ENCODE measurements around the gene DOCK4.

Gene DOCK4

GRCh38 chr7:111903797-111904196 lies 302.4 kb downstream of the DOCK4 start:
- no peak for TF ChIP-seq CTCF (IDR thresholded peaks at IDR 0.05; ENCODE audit: insufficient read depth, low read depth, low read length, missing control alignments)
- no peak overlapping the region for H3K4me3 ChIP-seq (ENCODE audit: low read depth, low read length)
- DNase-seq (ENCODE audit: low read depth) = no peak

GRCh38 chr7:111903016-111903415 lies 303.2 kb downstream of the DOCK4 start:
- no peak for TF ChIP-seq CTCF (IDR thresholded peaks at IDR 0.05; ENCODE audit: insufficient read depth, low read depth, low read length, missing control alignments)
- H3K4me3 ChIP-seq (ENCODE audit: low read depth, low read length) = no peak overlapping the region
- no peak for DNase-seq (ENCODE audit: low read depth)

- no peak overlapping the region for H3K4me3 ChIP-seq (ENCODE audit: low read depth, low read length)
- no peak for TF ChIP-seq CTCF (IDR thresholded peaks at IDR 0.05; ENCODE audit: insufficient read depth, low read depth, low read length, missing control alignments)
- no peak for DNase-seq (ENCODE audit: low read depth)
Measured at GRCh38 chr7:111900283-111900682, 305.9 kb downstream of the DOCK4 start.

- no peak for DNase-seq (ENCODE audit: low read depth)
- H3K4me3 ChIP-seq (ENCODE audit: low read depth, low read length) = no peak overlapping the region
- TF ChIP-seq CTCF (IDR thresholded peaks at IDR 0.05; ENCODE audit: insufficient read depth, low read depth, low read length, missing control alignments) = no peak
Measured at GRCh38 chr7:111895049-111895448, 311.1 kb downstream of the DOCK4 start.

- no peak for TF ChIP-seq CTCF (IDR thresholded peaks at IDR 0.05; ENCODE audit: insufficient read depth, low read depth, low read length, missing control alignments)
- DNase-seq (ENCODE audit: low read depth) = no peak
- no peak overlapping the region for H3K4me3 ChIP-seq (ENCODE audit: low read depth, low read length)
Measured at GRCh38 chr7:111894518-111894917, 311.7 kb downstream of the DOCK4 start.

- TF ChIP-seq CTCF (IDR thresholded peaks at IDR 0.05; ENCODE audit: insufficient read depth, low read depth, low read length, missing control alignments) = no peak
- H3K4me3 ChIP-seq (ENCODE audit: low read depth, low read length) = no peak overlapping the region
- no peak for DNase-seq (ENCODE audit: low read depth)
Measured at GRCh38 chr7:111893190-111893589, 313.0 kb downstream of the DOCK4 start.

- no peak for DNase-seq (ENCODE audit: low read depth)
- H3K4me3 ChIP-seq (ENCODE audit: low read depth, low read length) = no peak overlapping the region
- TF ChIP-seq CTCF (IDR thresholded peaks at IDR 0.05; ENCODE audit: insufficient read depth, low read depth, low read length, missing control alignments) = no peak
Measured at GRCh38 chr7:111892588-111892987, 313.6 kb downstream of the DOCK4 start.
